Activated CD8-positive, alpha-beta memory T cell treated with anti-CD3 and anti-CD28 coated beads, Interleukin-2, amount 50 U/mL, for 1 hour (primary cell): ENCODE measurements around the gene ZNF695.
"Not testable (repeated sequence)": the region's sequence is repeated elsewhere in the genome, so short reads cannot be mapped to it uniquely, and the experiment has no call there.

Source experiments
- DNase-seq: peaks from one replicate; pipeline ENCODE4 v3.0.0-alpha.2; 2020; ENCODE audit errors: extremely low read depth

Gene ZNF695

GRCh38 chr1:247007511-247008405, at the start of gene ZNF695:
TSS of gene ZNF695 (minus strand) at chr1:247008057. CDS start at chr1:247007908, 149 bp downstream.
- DNase-seq = no peak

GRCh38 chr1:247056071-247056470, 48.2 kb upstream of the ZNF695 start:
- DNase-seq = no peak

GRCh38 chr1:247054992-247055415, 47.1 kb upstream of the ZNF695 start:
- no peak for DNase-seq

- no peak for DNase-seq
These were observed 39.8 kb upstream of the ZNF695 start for GRCh38 chr1:247047702-247048101.

- DNase-seq = no peak
These were observed 39.4 kb upstream of the ZNF695 start for GRCh38 chr1:247047260-247047659.

- no peak for DNase-seq
These were observed 35.5 kb upstream of the ZNF695 start for GRCh38 chr1:247043406-247043805.

- DNase-seq = no peak
These were observed 29.9 kb upstream of the ZNF695 start for GRCh38 chr1:247037511-247038320.

- DNase-seq = not testable (repeated sequence)
These were observed 24.4 kb upstream of the ZNF695 start for GRCh38 chr1:247032306-247032705.

- DNase-seq = not testable (repeated sequence)
These were observed 16.8 kb upstream of the ZNF695 start for GRCh38 chr1:247024658-247025057.

- DNase-seq = no peak
These were observed 5.5 kb upstream of the ZNF695 start for GRCh38 chr1:247013391-247013790.

- DNase-seq = no peak
These were observed 546 bp upstream of the ZNF695 start for GRCh38 chr1:247008406-247008799.

- DNase-seq = not testable (repeated sequence)
These were observed 3.8 kb downstream of the ZNF695 start for GRCh38 chr1:247004081-247004480.

- DNase-seq = no peak
These were observed 18.0 kb downstream of the ZNF695 start for GRCh38 chr1:246989901-246990300.

GRCh38 chr1:246988316-246988715, 19.5 kb downstream of the ZNF695 start:
- no peak for DNase-seq

GRCh38 chr1:246987083-246987690, 20.7 kb downstream of the ZNF695 start:
- DNase-seq = no peak

- DNase-seq = no peak
These were observed 29.1 kb downstream of the ZNF695 start for GRCh38 chr1:246978785-246979184.

- no peak for DNase-seq
These were observed 29.6 kb downstream of the ZNF695 start for GRCh38 chr1:246978281-246978680.

GRCh38 chr1:246971969-246972368, 35.9 kb downstream of the ZNF695 start:
- no peak for DNase-seq

GRCh38 chr1:246971090-246971721, 36.7 kb downstream of the ZNF695 start:
- DNase-seq = no peak

- no peak for DNase-seq
These were observed 38.2 kb downstream of the ZNF695 start for GRCh38 chr1:246969621-246970020.

- no peak for DNase-seq
These were observed 41.4 kb downstream of the ZNF695 start for GRCh38 chr1:246966502-246966901.
